Measurements from ENCODE around the gene RASGRF1.

DNA sequence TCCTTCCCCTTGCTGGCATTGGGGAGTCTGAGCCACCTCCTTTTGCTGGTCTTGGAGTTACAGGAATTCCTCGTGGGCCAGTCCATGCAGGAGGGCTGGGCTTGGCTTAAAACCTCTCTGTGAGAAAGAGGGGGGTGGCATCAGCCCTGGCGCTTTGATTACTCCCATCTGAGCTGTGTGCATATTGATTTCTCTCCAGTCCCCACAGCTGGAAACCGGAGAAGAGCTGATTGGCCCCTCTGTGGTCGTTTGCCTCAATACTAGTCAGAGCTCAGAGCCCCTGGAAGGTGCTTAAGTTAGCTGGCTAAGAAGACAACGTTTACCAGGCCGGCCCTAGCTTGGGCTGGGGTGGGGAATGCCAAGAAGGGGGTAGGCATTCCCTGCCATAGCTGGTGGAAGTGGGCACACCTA is 4.0 kb upstream of the RASGRF1 start:
- TF ChIP-seq, protein P1, sequence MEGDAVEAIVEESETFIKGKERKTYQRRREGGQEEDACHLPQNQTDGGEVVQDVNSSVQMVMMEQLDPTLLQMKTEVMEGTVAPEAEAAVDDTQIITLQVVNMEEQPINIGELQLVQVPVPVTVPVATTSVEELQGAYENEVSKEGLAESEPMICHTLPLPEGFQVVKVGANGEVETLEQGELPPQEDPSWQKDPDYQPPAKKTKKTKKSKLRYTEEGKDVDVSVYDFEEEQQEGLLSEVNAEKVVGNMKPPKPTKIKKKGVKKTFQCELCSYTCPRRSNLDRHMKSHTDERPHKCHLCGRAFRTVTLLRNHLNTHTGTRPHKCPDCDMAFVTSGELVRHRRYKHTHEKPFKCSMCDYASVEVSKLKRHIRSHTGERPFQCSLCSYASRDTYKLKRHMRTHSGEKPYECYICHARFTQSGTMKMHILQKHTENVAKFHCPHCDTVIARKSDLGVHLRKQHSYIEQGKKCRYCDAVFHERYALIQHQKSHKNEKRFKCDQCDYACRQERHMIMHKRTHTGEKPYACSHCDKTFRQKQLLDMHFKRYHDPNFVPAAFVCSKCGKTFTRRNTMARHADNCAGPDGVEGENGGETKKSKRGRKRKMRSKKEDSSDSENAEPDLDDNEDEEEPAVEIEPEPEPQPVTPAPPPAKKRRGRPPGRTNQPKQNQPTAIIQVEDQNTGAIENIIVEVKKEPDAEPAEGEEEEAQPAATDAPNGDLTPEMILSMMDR (IDR thresholded peaks at IDR 0.05; ENCODE audit: low read length), result no peak
- TF ChIP-seq EZH2phosphoT487 (IDR thresholded peaks at IDR 0.05; ENCODE audit: low read length) (no peak), EZH2 (optimal IDR thresholded peaks at IDR 0.05; ENCODE audit: low read depth, low read length) (no peak)

Measured in MM.1S (cell line).